Measurements from ENCODE around the gene SLC44A4. TPM values are rescaled to one million over a fixed set of nuclear protein-coding genes. Genes with fewer than 3 reads are reported as not detected.
"Not testable (repeated sequence)": the region's sequence is repeated elsewhere in the genome, so short reads cannot be mapped to it uniquely, and the experiment has no call there.

Gene SLC44A4
- total RNA-seq, 4 donors from 2014 or later: 0.19 to 0.84 (median 0.38) TPM; not detected in 1

DNA sequence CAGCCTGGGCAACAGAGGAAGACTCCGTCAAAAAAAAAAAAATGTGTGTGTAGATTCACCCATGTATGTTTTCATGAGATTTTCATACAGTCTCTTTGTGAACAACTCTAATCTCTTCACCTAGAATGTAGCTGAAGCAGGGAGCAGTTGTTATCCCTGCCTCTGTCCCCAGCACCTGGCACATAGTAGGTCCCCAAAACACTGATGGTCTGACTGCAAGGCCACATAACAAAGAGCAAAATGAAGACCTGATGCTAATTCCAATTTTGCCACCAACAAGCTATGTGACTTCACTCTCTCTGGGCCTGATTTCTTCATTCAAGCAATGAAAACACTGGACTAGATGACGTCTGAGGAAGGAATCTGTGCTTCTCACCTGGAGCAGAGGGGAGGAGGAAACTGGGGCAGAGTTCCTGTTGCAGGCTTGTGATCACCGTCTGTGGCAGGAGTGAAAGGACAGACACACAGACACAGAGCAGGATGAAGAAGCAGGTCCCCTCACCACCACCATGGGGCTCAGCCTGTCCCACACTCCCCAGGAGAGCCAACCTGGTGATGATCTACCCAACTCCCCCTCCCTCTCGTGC is 4.6 kb downstream of the SLC44A4 start:
- ATAC-seq (ENCODE audit: low FRiP score) (no peak), DNase-seq (ENCODE audit: low spot score) (no peak)
- no peak for TF ChIP-seq CTCF (IDR thresholded peaks at IDR 0.05)

DNA sequence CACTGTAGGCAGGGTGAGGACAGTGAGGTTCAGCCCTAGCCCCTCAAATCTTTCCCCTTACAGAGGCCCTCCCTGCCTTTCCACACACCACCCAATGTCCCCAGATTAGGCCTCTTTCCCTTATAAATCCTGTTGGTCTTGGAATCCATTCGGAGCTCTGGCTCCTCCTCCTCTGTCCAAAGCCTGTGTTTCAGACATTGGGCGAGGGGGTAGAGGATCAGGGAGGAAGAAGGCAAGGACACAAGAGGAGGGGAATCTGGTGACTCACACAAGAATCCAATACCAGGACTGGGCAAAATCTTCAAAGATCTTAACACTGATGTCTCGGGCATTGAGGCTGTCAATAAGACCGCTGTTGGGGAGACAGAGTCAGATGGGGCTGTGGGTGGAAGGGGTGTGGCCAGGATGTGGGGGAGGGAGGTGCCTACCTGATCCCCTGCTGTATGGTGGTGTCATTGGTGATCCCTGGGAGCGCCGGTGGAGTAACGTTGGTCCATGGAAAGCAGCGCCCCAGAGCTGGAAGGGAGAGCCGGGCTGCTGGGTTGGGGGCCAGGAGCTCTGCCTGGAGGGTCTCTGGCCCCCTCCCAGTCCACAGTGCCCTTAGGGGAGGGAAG is 7.6 kb downstream of the SLC44A4 start:
- no peak for TF ChIP-seq CTCF (IDR thresholded peaks at IDR 0.05)
- ATAC-seq (ENCODE audit: low FRiP score): no peak
- DNase-seq (ENCODE audit: low spot score): no peak

DNA sequence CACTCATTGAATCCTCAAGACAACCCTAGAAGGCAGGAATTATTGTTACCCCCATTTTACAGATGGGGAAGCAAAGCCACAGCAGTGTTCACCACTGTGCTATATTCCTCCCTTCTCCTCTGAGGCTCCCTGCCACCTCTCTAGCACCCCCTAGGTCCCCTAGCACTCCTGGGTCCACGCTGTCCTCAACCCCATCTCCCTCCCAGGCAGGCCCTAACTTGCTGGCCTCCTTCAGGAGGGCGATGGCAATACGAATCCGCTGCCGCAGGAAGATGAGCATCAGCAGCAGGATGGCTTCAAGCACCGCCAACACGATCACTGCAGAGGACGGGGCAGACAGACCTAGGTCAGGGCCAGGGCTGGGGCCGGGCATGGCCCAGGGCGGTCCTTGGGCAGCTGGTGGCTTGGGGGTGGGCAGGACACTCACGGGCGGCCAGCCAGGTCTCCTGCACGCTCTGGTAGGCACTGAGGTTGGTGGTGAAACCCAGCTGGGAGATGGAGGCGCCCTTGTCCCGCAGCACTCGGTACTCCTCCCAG is 8.3 kb downstream of the SLC44A4 start:
- DNase-seq (ENCODE audit: low spot score): no peak
- TF ChIP-seq CTCF (IDR thresholded peaks at IDR 0.05): no peak
- no peak for ATAC-seq (ENCODE audit: low FRiP score)

GRCh38 chr6:31869343-31869742 is 9.5 kb downstream of the SLC44A4 start:
- TF ChIP-seq CTCF (IDR thresholded peaks at IDR 0.05): no peak
- ATAC-seq (ENCODE audit: low FRiP score) (no peak), DNase-seq (ENCODE audit: low spot score) (no peak)

- not testable (repeated sequence) for ATAC-seq (ENCODE audit: low FRiP score); DNase-seq (ENCODE audit: low spot score)
Measured at GRCh38 chr6:31868658-31868971, 10.2 kb downstream of the SLC44A4 start.

DNA sequence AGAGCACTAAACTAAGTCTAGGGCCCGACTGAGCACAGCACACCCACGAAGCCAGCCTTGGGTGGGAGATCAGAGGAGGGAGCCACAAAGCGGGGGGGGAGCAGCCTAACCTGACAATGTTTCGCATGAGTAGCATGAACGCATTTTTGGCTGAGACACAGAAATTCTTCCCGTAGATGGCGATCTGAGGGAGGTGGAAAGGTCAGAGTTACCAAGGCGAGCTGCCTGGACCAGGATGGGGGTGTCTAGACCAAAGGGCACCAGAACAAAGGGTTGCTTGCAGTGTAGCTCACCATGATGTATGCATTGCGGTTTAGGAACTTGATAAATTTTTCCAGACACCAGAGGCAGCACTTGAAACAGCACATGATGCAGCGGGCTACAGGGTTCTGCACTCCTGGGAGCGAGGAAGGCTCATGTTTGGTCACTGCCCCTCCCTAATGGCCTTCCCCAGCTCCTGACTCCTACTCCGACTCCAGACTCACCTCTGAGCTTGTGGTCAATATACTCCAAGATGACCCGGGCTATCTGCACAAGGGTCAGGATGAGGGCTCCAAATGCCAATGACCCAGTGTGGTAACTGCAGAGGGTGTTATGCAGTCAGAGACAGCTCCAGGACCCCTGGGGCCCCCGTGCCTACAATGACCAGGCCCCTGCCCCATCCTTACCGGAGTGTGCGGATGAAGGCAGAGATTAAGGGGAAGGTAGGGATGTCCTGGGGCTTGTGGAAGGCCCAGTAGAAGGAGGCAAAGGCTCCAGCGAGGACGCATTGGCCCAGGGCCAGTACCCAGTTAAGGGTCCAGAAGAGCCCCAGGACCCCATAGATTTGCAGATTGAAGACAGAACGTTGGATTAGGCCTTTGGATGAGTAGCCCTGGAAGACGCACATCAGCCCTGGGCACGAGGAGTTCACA is 13.3 kb downstream of the SLC44A4 start:
- ATAC-seq (ENCODE audit: low FRiP score): no peak
- no peak for TF ChIP-seq CTCF (IDR thresholded peaks at IDR 0.05)
- no peak for DNase-seq (ENCODE audit: low spot score)

- TF ChIP-seq CTCF (IDR thresholded peaks at IDR 0.05): no peak
- DNase-seq (ENCODE audit: low spot score): no peak
- no peak for ATAC-seq (ENCODE audit: low FRiP score)
Measured at GRCh38 chr6:31864818-31865204, 14.0 kb downstream of the SLC44A4 start.

- ATAC-seq (ENCODE audit: low FRiP score); DNase-seq (ENCODE audit: low spot score): not testable (repeated sequence)
Measured at GRCh38 chr6:31864123-31864562, 14.7 kb downstream of the SLC44A4 start.
